Natural killer cell (primary cell): ENCODE results near the gene FAF1. TPM values are rescaled to one million over a fixed set of nuclear protein-coding genes. Genes with fewer than 3 reads are reported as not detected.

Experiments used
- ATAC-seq, 3 donors: fragments of 150-1000 bp in 2 of 3; fragments of 200-7000 bp in 1 of 3; cut with Tn5 transposase; 1 replicate in 1 of 3; 2 replicates in 2 of 3; pipeline ENCODE4 v1.10.0; 2021; ENCODE audit warnings: mild to moderate bottlenecking in 2 of 3, moderate library complexity in 2 of 3
- DNase-seq, 2 donors: peaks; one replicate each; pipeline versions ENCODE4 v3.0.0 to v3.0.0-alpha.2; 2013 to 2021; ENCODE audit warnings: mixed read lengths in 1 of 2
- H3K27ac ChIP-seq: one replicate; pipeline ENCODE4 v1.5.1; 2013; ENCODE audit warnings: mild to moderate bottlenecking, low read length
- H3K27me3 ChIP-seq: one replicate; pipeline ENCODE4 v1.6.1; 2013; ENCODE audit warnings: low read length; ENCODE audit not compliant: control insufficient read depth, insufficient read depth
- H3K36me3 ChIP-seq: one replicate; pipeline ENCODE4 v1.6.1; 2013; ENCODE audit warnings: low read length; ENCODE audit not compliant: control insufficient read depth, insufficient read depth
- H3K4me1 ChIP-seq: one replicate; pipeline ENCODE4 v1.6.1; 2013; ENCODE audit warnings: low read length; ENCODE audit not compliant: control insufficient read depth, insufficient read depth
- H3K4me3 ChIP-seq: one replicate; pipeline ENCODE4 v1.5.1; 2013; ENCODE audit warnings: low read length
- H3K9me3 ChIP-seq: one replicate; pipeline ENCODE4 v1.6.1; 2013; ENCODE audit warnings: low read length; ENCODE audit not compliant: control insufficient read depth, insufficient read depth
- H3K27ac Mint-ChIP-seq, 2 donors: one replicate each; pipeline ENCODE4 v1.8.0; 2022; ENCODE audit warnings: mild to moderate bottlenecking in 2 of 2, mixed read lengths in 2 of 2, moderate library complexity in 1 of 2
- H3K27me3 Mint-ChIP-seq, 2 donors: one replicate each; pipeline ENCODE4 v1.8.0; 2022; ENCODE audit warnings: low read depth in 2 of 2, mixed read lengths in 2 of 2
- H3K36me3 Mint-ChIP-seq: one replicate; pipeline ENCODE4 v1.8.0; 2022; ENCODE audit warnings: mixed read lengths
- H3K4me1 Mint-ChIP-seq, 2 donors: one replicate each; pipeline ENCODE4 v1.8.0; 2022; ENCODE audit warnings: mixed read lengths in 2 of 2
- H3K4me3 Mint-ChIP-seq: one replicate; pipeline ENCODE4 v1.8.0; 2022; ENCODE audit warnings: mild to moderate bottlenecking, moderate library complexity, mixed read lengths
- H3K9me3 Mint-ChIP-seq, 2 donors: one replicate each; pipeline ENCODE4 v1.8.0; 2022; ENCODE audit warnings: mixed read lengths in 2 of 2
- WGBS: methylation state at CpG from one replicate; pipeline ENCODE4 v1.1.7; 2013; ENCODE audit warnings: missing lambda C conversion rate; ENCODE audit not compliant: insufficient coverage; 5-methylcytosine and 5-hydroxymethylcytosine counted together
- intact Hi-C: fragments of 100-400 bp; cut with micrococcal nuclease; formaldehyde crosslinking; loops from one replicate; pipeline ENCODE4 v1.14.2; 2022
- total RNA-seq, 4 donors: library from RNA; stranded (reverse); fragments of 120-200 nt in 1 of 4; gene quantifications; one replicate each; pipeline versions ENCODE4 v1.2.3 to v1.2.4, GENCODE V29; 2013 to 2022
- TF ChIP-seq, protein P1 (sequence below): fragments of 200-600 bp; IDR thresholded peaks from one replicate; pipeline ENCODE4 v1.8.0; 2022; ENCODE audit warnings: antibody characterized with exemption

Gene FAF1
- total RNA-seq, 3 donors from 2014 or later (not counting 1 experiment from before 2014, with no cell fraction given), result 56.8 to 59.7 (median 57.2) TPM

DNA sequence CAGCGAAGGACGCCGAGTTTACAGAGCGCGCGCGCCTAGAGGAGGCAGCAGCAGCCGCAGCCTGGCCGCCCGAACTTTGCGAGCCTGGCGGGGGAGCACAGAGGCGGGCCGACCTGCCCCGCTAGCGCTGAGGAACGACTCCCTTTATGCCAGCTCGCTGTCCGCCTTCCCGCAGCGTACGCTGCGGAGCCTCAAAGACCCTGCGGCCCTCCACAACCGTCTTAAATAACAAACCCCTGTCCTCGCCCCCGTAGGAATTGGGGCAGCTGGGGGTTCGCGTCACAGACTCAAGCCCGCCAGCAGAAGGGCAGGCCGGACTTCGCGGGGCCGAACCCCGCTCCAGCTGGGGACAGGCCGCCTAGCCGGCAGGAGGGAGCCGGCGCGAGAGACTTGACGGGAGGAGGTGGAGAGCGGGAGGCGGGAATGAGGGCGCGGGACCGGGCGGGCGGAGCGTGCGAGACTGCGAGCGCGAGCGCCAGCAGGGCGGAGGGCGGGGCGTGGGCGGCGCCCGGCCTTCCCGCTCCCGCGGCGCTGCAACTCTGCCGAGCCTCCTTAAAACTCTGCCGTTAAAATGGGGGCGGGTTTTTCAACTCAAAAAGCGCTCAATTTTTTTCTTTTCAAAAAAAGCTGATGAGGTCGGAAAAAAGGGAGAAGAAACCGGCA, 8.2 kb upstream of the FAF1 start:
- Histone ChIP-seq H3K36me3 (no peaks in the 10 kb centered on the region), H3K27ac (peak overlapping the region; percentile 97), H3K27me3 (no peaks in the 10 kb centered on the region), H3K4me1 (peaks cover 7% of the 10 kb centered on the region), H3K9me3 (no peaks in the 10 kb centered on the region), H3K4me3 (peak overlapping the region; percentile 99)
- TF ChIP-seq, protein P1, sequence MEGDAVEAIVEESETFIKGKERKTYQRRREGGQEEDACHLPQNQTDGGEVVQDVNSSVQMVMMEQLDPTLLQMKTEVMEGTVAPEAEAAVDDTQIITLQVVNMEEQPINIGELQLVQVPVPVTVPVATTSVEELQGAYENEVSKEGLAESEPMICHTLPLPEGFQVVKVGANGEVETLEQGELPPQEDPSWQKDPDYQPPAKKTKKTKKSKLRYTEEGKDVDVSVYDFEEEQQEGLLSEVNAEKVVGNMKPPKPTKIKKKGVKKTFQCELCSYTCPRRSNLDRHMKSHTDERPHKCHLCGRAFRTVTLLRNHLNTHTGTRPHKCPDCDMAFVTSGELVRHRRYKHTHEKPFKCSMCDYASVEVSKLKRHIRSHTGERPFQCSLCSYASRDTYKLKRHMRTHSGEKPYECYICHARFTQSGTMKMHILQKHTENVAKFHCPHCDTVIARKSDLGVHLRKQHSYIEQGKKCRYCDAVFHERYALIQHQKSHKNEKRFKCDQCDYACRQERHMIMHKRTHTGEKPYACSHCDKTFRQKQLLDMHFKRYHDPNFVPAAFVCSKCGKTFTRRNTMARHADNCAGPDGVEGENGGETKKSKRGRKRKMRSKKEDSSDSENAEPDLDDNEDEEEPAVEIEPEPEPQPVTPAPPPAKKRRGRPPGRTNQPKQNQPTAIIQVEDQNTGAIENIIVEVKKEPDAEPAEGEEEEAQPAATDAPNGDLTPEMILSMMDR, result peak; percentile 56
- intact Hi-C loops, result loop anchor here (1.0 to 10.0 kb wide), 3 partner anchors 8 to 547 kb away; partner anchors contain the start of genes EPS15 and FAF1
- Mint-ChIP-seq H3K36me3 (no peaks in the 10 kb centered on the region), H3K4me1 (peaks cover 26 to 28% of the 10 kb centered on the region in 2 donors), H3K4me3 (peak overlapping the region; percentile 99), H3K9me3 (no peaks in the 10 kb centered on the region), H3K27me3 (no peaks in the 10 kb centered on the region), H3K27ac (peak overlapping the region; percentile 93 to 96)
- WGBS, result under 1% methylated on average over 70 of the region's 70 CpGs
- DNase-seq, result peak; percentile 79 to 92
- ATAC-seq, result peak; percentile 73 to 91 (median 80)

DNA sequence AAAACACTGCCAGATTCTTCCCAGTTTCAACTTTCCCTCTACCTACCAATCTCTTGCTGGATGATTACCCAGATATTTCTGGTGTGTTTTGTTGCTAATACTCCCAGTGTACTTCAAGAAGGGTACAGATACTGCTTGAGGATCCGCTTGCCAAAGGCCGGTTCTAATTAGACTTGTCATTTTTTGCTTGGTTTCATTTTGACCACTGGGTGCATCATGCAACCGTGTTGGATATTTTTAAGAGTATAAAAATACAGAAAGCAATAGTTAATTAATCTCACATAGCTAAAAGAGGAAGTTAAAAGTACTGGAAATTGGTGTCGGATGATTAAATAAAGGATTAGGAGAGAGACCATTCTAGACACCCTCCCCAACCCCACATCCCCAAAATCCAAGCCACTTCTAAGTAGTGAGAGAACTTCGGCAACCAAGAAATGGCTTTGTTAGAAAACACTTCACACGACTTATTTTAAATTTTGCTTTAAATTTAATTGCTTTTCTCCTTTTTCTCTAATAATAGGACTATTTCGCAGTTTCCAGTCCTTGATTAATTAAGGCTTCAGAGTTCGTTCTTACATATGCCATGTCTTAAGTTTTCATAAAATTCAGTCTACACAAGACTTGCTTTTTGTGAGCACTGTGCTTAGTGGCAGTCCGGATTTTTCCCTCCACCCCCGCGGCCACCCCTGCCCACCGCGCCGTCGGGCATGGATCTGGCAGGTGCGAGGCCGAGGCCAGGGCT, 7.5 kb upstream of the FAF1 start:
- Mint-ChIP-seq H3K4me1 (peaks cover 26 to 28% of the 10 kb centered on the region in 2 donors), H3K4me3 (peak overlapping the region; percentile 99), H3K27me3 (no peaks in the 10 kb centered on the region), H3K36me3 (no peaks in the 10 kb centered on the region), H3K27ac (peak overlapping the region; percentile 93 to 96), H3K9me3 (no peaks in the 10 kb centered on the region)
- 24% methylated on average over 15 of the region's 17 CpGs for WGBS
- intact Hi-C loops, result loop anchor here (1.0 to 10.0 kb wide), 3 partner anchors 7 to 547 kb away; partner anchors contain the start of genes EPS15 and FAF1
- DNase-seq, result peak in 1 of 2 donors; percentile 14
- Histone ChIP-seq H3K27me3 (no peaks in the 10 kb centered on the region), H3K4me1 (peaks cover 7% of the 10 kb centered on the region), H3K36me3 (no peaks in the 10 kb centered on the region), H3K9me3 (no peaks in the 10 kb centered on the region), H3K27ac (peak overlapping the region; percentile 97), H3K4me3 (peak overlapping the region; percentile 99)
- TF ChIP-seq, protein P1, result no peak
- no peak for ATAC-seq

DNA sequence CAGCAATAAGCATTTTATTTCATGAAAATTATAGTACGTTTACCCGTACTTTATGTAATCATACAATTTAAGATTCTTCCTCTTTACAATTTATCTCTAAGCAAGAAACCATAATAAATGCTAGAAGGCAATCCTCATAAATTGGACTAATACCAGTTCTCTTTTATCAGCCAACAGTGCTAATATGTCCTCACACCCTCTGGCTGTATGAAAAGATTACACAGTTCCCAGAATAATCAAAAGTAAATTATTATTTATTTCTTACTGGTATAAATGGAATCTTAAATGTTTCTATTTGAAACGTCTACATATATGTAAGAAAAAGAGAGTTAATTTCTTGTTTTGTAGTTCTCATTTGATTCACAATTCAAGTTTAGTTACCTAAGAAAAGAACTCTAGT, 6.9 kb upstream of the FAF1 start:
- TF ChIP-seq, protein P1, result no peak
- 94% methylated on average over 2 of the region's 3 CpGs for WGBS
- no peak overlapping the region for H3K4me3 ChIP-seq
- H3K36me3 ChIP-seq, result no peaks in the 10 kb centered on the region
- H3K9me3 ChIP-seq, result no peaks in the 10 kb centered on the region
- no peaks in the 10 kb centered on the region for H3K27me3 Mint-ChIP-seq
- H3K4me1 Mint-ChIP-seq, result peaks cover 26 to 28% of the 10 kb centered on the region in 2 donors
- intact Hi-C loops, result loop anchor here (10.0 kb wide), 1 partner anchor 548 kb away; the partner anchor contains the start of gene EPS15
- ATAC-seq (no peak), DNase-seq (no peak)
- peak overlapping the region; percentile 99 for H3K4me3 Mint-ChIP-seq
- peak overlapping the region; percentile 93 to 96 for H3K27ac Mint-ChIP-seq
- H3K4me1 ChIP-seq, result peaks cover 7% of the 10 kb centered on the region
- H3K27ac ChIP-seq, result peak overlapping the region; percentile 97
- H3K27me3 ChIP-seq, result no peaks in the 10 kb centered on the region
- H3K9me3 Mint-ChIP-seq, result no peaks in the 10 kb centered on the region
- no peaks in the 10 kb centered on the region for H3K36me3 Mint-ChIP-seq
